SKM-1 treated with dmso at 0.1 percent for 144 hours (cell line): ENCODE data around the gene TMPRSS11F.

Experiments
- DNase-seq: peaks from one replicate; lab custom pipeline; 2025; ENCODE audit not compliant: unreplicated experiment; lab: John Stamatoyannopoulos, UW

The TMPRSS11F gene

DNA sequence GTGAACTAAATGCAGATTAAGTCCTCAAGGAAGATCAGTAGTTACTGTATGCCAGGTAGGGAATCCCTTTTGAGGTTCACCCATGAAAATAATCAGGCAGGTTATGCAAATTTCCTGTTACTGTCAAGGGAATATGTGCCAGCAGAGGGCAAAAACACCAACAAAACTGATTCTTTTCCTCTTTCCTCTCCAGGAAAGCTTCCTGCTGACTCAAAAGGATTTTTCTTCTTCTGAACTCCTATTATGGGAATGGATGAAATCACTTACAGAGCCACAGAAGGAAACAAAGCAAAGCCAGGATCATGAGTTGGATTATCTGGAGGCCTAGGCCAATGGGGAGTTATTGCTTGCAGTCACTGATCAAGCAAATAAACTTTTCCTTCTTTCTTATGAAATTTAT is 49.7 kb downstream of the TMPRSS11F start:
- DNase-seq = no peak

DNA sequence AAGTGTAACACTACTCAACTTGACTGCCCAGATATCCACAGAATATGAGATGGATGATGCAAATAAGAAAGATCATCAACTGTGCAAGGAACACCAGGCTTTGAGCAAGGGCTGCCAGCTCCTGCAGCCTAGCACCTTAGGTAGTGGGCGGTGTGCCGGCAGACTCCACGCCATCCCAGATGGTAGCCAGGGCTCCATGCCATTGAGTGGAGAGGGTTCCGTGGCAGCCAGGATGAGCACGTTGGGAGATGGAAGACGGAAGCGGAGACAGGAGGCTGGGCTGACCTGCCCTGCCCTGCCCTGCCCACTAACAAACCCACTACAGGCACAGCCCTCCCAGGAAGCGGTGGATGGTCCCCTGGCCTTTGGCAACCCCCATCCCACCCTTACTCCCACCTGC is 51.9 kb downstream of the TMPRSS11F start:
- no peak for DNase-seq

DNA sequence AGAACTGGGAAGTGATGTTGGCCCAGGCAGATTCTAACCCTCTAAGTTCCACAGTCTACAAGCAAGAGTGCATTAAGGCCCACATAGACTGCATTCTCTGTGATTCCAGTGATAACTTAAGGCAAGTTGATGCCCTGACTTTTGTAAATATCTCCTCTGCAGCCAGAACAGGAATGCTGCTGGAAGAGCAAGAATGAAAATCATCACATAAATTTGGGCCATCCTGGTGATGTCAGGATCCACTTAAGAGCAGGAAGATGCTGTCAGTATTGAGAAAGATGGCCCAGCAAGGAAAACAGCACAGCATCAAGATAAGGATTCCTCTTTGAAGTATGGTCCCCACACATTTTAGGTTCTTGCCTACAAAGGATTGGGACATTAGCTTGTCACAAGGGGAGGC is 52.4 kb downstream of the TMPRSS11F start:
- no peak for DNase-seq

DNA sequence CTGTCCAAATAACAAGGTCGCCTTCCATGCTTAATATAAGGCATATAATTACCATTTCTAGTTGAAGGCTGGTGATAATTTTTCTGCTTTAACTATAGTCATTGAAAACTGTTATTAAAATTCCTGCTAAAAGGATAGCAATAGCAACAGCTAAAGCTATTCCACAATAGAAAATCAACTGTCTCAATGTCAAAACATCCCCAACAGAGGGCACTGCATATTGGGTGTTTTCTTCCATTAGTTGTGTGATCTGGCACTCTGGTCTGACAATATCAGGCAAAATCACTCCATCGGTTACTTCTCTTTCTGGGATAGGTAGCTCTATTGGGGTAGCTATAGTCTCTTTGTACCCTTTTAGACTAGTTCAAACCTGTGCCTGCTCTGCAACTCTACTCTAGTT is 53.5 kb downstream of the TMPRSS11F start:
- DNase-seq = no peak

DNA sequence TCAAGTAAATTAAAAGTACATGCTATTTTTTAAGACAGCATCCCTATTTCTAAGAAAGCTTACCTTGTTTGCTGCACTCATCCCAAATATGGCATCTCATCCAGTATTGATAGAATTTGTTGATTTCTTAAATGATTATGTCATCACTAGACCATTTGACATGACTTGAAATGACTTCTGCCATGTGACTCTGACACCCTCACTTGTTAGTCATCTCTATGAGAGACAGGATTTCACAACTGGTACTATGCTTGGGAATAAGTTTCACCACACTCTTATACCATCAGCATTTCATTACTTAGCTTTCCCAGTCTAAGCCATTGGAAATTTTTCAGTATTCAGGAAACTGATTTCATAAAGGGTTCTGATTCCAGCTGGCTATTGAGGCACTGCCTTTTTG is 55.3 kb downstream of the TMPRSS11F start:
- DNase-seq = no peak

DNA sequence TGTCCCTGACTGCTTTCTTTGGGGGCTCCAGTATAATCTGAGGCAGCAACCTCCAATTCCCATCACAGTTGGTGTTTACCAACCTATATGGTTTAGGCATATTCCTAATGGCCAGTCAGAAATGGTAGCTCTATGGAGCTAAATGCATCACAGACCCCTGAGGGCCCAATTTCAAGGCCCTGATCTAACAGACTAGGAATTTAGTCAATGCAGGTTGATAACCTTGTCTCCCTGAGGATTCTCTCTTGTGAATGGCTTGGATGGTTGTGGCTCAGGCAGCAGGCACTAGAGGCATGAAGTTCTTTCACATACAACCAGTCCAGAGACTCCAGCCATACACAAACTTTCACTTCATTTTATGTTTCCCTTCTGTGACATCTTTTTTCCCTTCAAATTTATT is 59.4 kb downstream of the TMPRSS11F start:
- no peak for DNase-seq

DNA sequence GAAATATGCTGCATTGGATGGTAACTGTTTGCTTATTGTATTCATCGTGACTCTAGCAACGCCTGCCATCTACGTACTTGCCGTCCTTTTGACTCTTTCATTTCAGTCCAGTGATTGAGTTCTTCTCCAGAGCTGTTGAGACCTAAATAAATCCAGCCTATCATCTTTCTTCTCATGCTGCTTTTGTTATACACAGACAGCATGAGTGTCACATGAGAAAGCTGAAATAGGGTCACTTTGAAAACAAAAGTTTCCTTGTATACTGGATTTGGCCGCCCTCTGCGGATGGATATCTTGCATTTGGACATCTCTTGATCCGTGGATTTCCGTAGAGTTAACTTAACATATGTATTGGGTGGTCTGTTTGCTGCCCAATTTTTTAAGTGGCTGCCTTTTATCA is 67.2 kb downstream of the TMPRSS11F start:
- DNase-seq = no peak

DNA sequence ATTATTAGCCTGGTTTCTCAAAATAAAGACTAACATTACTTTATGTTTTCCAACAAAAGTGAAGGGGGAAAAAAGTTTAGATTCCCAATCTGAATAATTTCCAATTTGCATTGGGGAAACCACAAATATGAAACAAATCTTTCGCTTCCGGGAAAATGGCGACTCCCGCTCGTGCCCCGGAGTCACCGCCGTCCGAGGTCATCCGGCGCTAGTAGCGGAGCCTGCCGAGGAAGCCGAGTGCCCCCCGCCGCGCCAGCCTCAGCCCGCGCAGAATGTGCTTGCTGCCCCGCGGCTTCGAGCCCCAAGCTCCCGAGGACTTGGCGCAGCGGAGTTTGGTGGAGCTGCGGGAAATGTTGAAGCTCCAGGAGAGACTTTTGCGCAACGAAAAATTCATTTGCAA is 91.4 kb downstream of the TMPRSS11F start:
- DNase-seq = no peak

DNA sequence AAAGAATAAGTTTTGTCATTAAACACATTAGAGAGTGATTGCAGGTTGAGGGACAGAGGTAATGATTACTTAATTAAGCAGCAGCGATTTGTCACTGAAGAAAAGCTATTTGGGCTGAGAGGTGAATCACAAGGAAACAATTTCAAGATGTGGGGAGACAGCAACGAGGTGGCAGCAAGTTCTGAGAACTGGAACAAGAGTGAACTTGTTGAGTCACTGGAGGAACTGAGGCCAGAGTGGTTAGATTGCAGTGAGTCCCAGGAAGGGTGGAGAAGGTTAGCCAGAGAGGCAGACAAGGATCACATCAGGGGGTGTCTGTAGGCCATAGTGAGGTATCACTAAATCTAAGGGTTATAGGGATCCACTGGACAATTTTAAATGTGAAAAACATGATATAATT is 108.5 kb downstream of the TMPRSS11F start:
- no peak for DNase-seq

DNA sequence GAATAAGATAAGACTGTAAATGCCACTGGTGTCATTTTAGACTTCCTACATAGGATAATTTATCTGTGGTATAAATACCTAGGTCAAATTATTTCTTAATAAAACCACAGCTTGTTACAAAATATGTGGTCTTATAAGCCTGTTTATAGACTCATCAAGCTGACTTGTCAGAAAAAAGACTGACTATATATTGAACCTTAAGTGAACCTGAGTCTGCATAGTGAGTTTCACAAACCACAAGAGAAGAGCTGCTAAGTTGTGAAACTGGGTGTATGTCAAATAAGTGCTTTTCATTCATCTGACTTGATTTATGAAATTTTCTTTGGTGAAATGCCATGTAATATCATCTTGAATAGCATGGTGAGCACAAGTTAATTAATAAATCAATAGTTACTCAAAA is 118.0 kb downstream of the TMPRSS11F start:
- no peak for DNase-seq
